ENCODE data around the gene HOMEZ. TPM values are rescaled to one million over a fixed set of nuclear protein-coding genes. Genes with fewer than 3 reads are reported as not detected.

HOMEZ gene
- total and polyA plus RNA-seq, 10 of the 15 experiments (the other 5 are each of a cell fraction or from before 2014, with no cell fraction given): 2.6 to 19.3 (median 13.0) TPM

DNA sequence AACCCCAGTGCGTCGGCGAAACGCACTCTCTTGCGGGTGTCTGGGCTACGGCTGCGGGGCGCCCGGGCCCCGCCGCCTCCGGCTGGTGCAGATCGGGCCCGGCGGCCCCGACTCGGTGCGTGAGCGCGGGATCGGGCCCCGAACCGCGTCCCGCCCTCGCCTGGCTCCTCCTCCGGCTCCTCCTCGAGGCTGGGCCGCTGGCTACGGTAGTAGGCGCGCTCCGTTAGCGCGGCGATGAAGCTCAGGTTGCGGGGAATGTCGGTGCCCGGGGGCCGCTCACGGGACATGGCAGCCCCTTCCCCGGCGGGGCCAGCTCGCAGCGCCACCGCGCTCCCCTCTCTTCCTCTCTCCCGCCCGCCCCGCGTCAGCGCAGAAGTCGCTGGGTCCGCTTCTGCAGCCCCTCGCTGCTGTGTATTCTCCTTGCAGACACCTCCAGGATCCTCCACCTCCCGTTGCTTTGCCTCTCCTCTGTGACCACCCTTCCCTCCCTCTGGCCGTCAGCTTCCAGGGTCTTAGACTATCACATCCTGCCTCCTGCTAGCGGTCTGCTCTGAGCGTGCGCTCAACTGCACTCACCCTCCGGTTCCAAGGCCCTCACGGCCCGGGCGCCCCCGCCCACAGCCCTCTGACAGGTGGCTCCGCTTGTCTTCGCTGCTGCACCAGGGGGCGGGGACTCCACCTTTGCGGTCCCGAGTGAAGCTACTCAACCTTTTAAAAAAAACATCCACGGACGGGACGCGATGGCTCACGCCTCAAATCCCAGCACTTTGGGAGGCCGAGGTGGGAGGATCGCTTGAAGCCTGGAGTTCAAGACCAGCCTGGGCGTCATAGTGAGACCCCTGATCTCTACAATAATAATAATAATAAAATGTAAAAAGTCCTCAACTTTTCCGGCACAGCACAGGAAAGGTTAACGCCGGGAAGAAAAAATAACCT lies 16.6 kb upstream of the HOMEZ start, which contains the start of gene PPP1R3E (continued):
- no peak for TF ChIP-seq RBBP5 (conservative IDR thresholded peaks at IDR 0.05)
- no peak for TF ChIP-seq STAT3 (IDR thresholded peaks at IDR 0.05; ENCODE audit: low read depth, low read length)
- TF ChIP-seq SMAD1 (IDR thresholded peaks at IDR 0.05; ENCODE audit: low read depth, partially characterized antibody): peak; percentile 42
- no peak for TF ChIP-seq STAT1 (conservative IDR thresholded peaks at IDR 0.05)
- TF ChIP-seq RCOR1 (conservative IDR thresholded peaks at IDR 0.05; ENCODE audit: low read depth, low read length): peak; percentile 53; the same call in 1 of the 2 replicates
- TF ChIP-seq SMAD5 (IDR thresholded peaks at IDR 0.05; ENCODE audit: low read depth): no peak
- TF ChIP-seq BCLAF1 (IDR thresholded peaks at IDR 0.05): no peak
- peak; percentile 72 for TF ChIP-seq NBN (IDR thresholded peaks at IDR 0.05)
- TF ChIP-seq ZBED1 (IDR thresholded peaks at IDR 0.05; ENCODE audit: borderline replicate concordance): no peak
- TF ChIP-seq TCF7 (IDR thresholded peaks at IDR 0.05; ENCODE audit: borderline replicate concordance): no peak
- TF ChIP-seq, protein P1, sequence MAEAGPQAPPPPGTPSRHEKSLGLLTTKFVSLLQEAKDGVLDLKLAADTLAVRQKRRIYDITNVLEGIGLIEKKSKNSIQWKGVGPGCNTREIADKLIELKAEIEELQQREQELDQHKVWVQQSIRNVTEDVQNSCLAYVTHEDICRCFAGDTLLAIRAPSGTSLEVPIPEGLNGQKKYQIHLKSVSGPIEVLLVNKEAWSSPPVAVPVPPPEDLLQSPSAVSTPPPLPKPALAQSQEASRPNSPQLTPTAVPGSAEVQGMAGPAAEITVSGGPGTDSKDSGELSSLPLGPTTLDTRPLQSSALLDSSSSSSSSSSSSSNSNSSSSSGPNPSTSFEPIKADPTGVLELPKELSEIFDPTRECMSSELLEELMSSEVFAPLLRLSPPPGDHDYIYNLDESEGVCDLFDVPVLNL (IDR thresholded peaks at IDR 0.05; ENCODE audit: low read depth, low read length): no peak
- TF ChIP-seq BCL11A (IDR thresholded peaks at IDR 0.05; ENCODE audit: low read depth, low read length): no peak
- no peak for TF ChIP-seq DPF2 (IDR thresholded peaks at IDR 0.05)
- peak in 1 of 2 experiments; percentile 70; a peak in 1 of 4 replicates for TF ChIP-seq BHLHE40 (IDR thresholded peaks at IDR 0.05; ENCODE audit: borderline replicate concordance in 1 of 2, low read depth in 2 of 2, low read length in 1 of 2)
- TF ChIP-seq, protein P2, sequence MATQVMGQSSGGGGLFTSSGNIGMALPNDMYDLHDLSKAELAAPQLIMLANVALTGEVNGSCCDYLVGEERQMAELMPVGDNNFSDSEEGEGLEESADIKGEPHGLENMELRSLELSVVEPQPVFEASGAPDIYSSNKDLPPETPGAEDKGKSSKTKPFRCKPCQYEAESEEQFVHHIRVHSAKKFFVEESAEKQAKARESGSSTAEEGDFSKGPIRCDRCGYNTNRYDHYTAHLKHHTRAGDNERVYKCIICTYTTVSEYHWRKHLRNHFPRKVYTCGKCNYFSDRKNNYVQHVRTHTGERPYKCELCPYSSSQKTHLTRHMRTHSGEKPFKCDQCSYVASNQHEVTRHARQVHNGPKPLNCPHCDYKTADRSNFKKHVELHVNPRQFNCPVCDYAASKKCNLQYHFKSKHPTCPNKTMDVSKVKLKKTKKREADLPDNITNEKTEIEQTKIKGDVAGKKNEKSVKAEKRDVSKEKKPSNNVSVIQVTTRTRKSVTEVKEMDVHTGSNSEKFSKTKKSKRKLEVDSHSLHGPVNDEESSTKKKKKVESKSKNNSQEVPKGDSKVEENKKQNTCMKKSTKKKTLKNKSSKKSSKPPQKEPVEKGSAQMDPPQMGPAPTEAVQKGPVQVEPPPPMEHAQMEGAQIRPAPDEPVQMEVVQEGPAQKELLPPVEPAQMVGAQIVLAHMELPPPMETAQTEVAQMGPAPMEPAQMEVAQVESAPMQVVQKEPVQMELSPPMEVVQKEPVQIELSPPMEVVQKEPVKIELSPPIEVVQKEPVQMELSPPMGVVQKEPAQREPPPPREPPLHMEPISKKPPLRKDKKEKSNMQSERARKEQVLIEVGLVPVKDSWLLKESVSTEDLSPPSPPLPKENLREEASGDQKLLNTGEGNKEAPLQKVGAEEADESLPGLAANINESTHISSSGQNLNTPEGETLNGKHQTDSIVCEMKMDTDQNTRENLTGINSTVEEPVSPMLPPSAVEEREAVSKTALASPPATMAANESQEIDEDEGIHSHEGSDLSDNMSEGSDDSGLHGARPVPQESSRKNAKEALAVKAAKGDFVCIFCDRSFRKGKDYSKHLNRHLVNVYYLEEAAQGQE (IDR thresholded peaks at IDR 0.05; ENCODE audit: low read depth, low read length): no peak
- peak; percentile 84 for TF ChIP-seq POLR2A (IDR thresholded peaks at IDR 0.05; ENCODE audit: low read depth, low read length)
- no peak for TF ChIP-seq MTA2 (IDR thresholded peaks at IDR 0.05; ENCODE audit: low read depth)
- no peak for TF ChIP-seq SUPT20H (IDR thresholded peaks at IDR 0.05; ENCODE audit: borderline replicate concordance, control insufficient read depth, low read depth, low read length)
- TF ChIP-seq SPI1 (IDR thresholded peaks at IDR 0.05; ENCODE audit: borderline replicate concordance, insufficient read depth, low read depth, low read length): no peak
- TF ChIP-seq, protein P3, sequence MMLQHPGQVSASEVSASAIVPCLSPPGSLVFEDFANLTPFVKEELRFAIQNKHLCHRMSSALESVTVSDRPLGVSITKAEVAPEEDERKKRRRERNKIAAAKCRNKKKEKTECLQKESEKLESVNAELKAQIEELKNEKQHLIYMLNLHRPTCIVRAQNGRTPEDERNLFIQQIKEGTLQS (IDR thresholded peaks at IDR 0.05; ENCODE audit: borderline replicate concordance, extremely low read depth, low read depth, low read length): no peak
- TF ChIP-seq CBX5 (IDR thresholded peaks at IDR 0.05; ENCODE audit: low read depth): 0 out of 2 replicates have a peak, but pooled peaks have one; percentile 66
- TF ChIP-seq FOXK2 (IDR thresholded peaks at IDR 0.05): 0 out of 2 replicates have a peak, but pooled peaks have one; percentile 21
- 0 out of 2 replicates have a peak, but pooled peaks have one; percentile 11 for TF ChIP-seq PAX5 (IDR thresholded peaks at IDR 0.05; ENCODE audit: borderline replicate concordance, low read depth, low read length)
- TF ChIP-seq NFXL1 (IDR thresholded peaks at IDR 0.05; ENCODE audit: borderline replicate concordance): no peak

All from GM12878 (cell line).